Testis (tissue), 3 donors: ENCODE data around the gene ATXN7L3. TPM values are rescaled to one million over a fixed set of nuclear protein-coding genes. Genes with fewer than 3 reads are reported as not detected.

Source experiments
- DNase-seq: peaks from one replicate; pipeline ENCODE4 v3.0.0-alpha.2; 2019
- H3K27ac ChIP-seq, 2 donors: fragments of 200-600 bp; sonication (generic); one replicate each; pipeline ENCODE4 v1.5.1; 2019
- H3K27me3 ChIP-seq: fragments of 200-600 bp; sonication (generic); one replicate; pipeline ENCODE4 v1.5.1; 2019
- H3K36me3 ChIP-seq: fragments of 200-600 bp; sonication (generic); one replicate; pipeline ENCODE4 v1.5.1; 2017; ENCODE audit warnings: low read depth; ENCODE audit errors: missing control alignments
- H3K4me1 ChIP-seq: fragments of 200-600 bp; sonication (generic); one replicate; pipeline ENCODE4 v1.5.1; 2019
- H3K4me3 ChIP-seq, 2 donors: fragments of 200-600 bp; sonication (generic); one replicate each; pipeline ENCODE4 v1.5.1; 2017 to 2019
- H3K9me3 ChIP-seq: fragments of 200-600 bp; sonication (generic); one replicate; pipeline ENCODE4 v1.5.1; 2017
- POLR2A ChIP-seq: fragments of 450-650 bp; IDR thresholded peaks from one replicate; pipeline ENCODE4 v1.6.1; 2017; ENCODE audit warnings: antibody characterized with exemption, mild to moderate bottlenecking, moderate library complexity
- WGBS, 2 donors: methylation state at CpG; one replicate each; pipeline ENCODE4 v1.1.5; 2018; 5-methylcytosine and 5-hydroxymethylcytosine counted together
- intact Hi-C: fragments of 100-400 bp; cut with DNase I; formaldehyde crosslinking; loops from one replicate; pipeline ENCODE4 v1.15.1; 2023; ENCODE audit warnings: low total_unique reads
- polyA plus RNA-seq: library from polyadenylated mRNA; stranded (reverse); fragments of 350-450 nt; fragmentation: Illumina TruSeq; extraction: RNeasy Lipid Tissue Mini Kit (QIAGEN cat#74804); gene quantifications from one replicate; pipeline ENCODE4 v1.2.3, GENCODE V29; 2014; ENCODE audit warnings: low read depth, low replicate concordance; ENCODE audit not compliant: insufficient read depth
- total RNA-seq, 2 donors: library from RNA; depleted of rRNA; stranded (reverse); fragments of >200 nt; gene quantifications; one replicate each; pipeline ENCODE4 v1.2.3, GENCODE V29; 2016
- TF ChIP-seq, protein P1 (sequence below), 3 experiments: fragments of 450-650 bp in 2 of 3; fragments of 200-600 bp in 1 of 3; sonication (generic) in 1 of 3; IDR thresholded peaks; one replicate each; pipeline ENCODE4 v1.5.1; 2016 to 2019; ENCODE audit warnings: antibody characterized with exemption in 3 of 3, mild to moderate bottlenecking in 2 of 3, moderate library complexity in 1 of 3

ATXN7L3 gene
- total and polyA plus RNA-seq, 3 donors from 2014 or later = 76.5 to 101 (median 100) TPM

DNA sequence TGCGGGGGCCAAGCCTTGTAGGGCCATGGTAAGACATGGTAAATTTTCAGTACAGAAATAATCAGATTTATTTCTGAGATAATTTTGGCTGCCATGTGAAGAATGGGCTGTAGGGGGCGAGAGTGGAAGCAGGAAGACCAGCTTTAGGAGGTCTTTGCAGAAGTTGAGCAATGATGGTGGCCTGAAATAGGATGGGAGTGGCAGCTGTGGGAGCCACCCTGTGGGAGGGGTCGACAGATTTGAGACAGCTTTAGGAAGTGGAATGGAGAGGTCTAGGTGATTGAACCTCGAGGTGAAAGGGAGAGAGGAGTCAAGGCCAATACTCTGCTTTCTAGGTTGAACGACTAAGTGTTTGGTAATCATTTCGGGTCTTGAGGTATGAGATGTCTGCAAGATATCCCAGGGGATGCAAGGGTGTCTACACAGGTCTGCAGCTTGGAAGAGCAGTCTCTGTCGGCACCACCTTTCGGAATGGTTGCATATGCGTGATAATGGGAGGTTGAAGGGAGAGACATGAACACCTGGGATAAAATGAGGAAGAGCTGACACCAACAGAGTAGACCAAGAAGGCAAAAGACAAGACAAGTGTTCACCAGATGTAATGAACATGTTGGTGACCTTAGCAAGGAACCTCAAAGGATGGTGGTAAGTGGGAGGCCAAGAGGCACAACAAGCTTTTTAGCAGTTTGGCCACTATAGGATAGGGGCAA lies 4.2 kb upstream of the ATXN7L3 start:
- WGBS, 2 donors = 66 to 69% methylated on average over 9 of the region's 9 CpGs
- Histone ChIP-seq H3K4me3 (no peak overlapping the region), H3K9me3 (no peaks in the 10 kb centered on the region), H3K27ac (no peak overlapping the region), H3K27me3 (no peaks in the 10 kb centered on the region), H3K4me1 (no peaks in the 10 kb centered on the region), H3K36me3 (peaks cover 5% of the 10 kb centered on the region)
- TF ChIP-seq POLR2A = no peak
- TF ChIP-seq, protein P1, sequence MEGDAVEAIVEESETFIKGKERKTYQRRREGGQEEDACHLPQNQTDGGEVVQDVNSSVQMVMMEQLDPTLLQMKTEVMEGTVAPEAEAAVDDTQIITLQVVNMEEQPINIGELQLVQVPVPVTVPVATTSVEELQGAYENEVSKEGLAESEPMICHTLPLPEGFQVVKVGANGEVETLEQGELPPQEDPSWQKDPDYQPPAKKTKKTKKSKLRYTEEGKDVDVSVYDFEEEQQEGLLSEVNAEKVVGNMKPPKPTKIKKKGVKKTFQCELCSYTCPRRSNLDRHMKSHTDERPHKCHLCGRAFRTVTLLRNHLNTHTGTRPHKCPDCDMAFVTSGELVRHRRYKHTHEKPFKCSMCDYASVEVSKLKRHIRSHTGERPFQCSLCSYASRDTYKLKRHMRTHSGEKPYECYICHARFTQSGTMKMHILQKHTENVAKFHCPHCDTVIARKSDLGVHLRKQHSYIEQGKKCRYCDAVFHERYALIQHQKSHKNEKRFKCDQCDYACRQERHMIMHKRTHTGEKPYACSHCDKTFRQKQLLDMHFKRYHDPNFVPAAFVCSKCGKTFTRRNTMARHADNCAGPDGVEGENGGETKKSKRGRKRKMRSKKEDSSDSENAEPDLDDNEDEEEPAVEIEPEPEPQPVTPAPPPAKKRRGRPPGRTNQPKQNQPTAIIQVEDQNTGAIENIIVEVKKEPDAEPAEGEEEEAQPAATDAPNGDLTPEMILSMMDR (IDR thresholded peaks at IDR 0.05) = peak; percentile 29 to 53 (median 50)
- intact Hi-C loops = no loop called here
- DNase-seq = no peak

DNA sequence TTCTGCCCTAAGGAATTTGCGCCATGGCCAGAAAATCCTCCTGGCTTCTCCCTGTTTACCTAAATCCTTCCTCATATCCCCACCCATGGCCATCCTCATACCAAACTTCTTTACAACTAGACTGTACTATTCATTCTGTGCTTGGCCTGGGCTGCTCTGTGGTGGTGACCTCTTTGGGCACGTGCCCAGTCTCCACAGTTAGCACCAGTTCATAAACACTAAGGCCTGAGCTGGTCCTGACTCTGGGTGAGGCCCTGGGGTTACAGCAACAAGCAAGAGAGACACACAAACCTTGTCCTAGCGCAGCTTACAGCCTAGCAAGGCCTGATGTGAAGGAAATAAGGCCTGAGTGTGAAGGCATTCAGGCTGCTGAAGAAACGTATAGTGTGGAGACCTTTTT lies 3.1 kb upstream of the ATXN7L3 start:
- TF ChIP-seq POLR2A = no peak
- TF ChIP-seq, protein P1 (IDR thresholded peaks at IDR 0.05) = no peak
- Histone ChIP-seq H3K4me1 (peaks cover 11% of the 10 kb centered on the region), H3K36me3 (no peaks in the 10 kb centered on the region), H3K27me3 (no peaks in the 10 kb centered on the region), H3K4me3 (no peak overlapping the region), H3K27ac (no peak overlapping the region), H3K9me3 (no peaks in the 10 kb centered on the region)
- 79 to 94% methylated on average over 4 of the region's 4 CpGs for WGBS, 2 donors
- no peak for DNase-seq
- intact Hi-C loops = no loop called here

- Histone ChIP-seq H3K27ac (peak overlapping the region; percentile 97 to 100), H3K36me3 (no peaks in the 10 kb centered on the region), H3K4me3 (peak overlapping the region; percentile 94 to 100), H3K9me3 (no peaks in the 10 kb centered on the region), H3K27me3 (no peaks in the 10 kb centered on the region), H3K4me1 (peaks cover 16% of the 10 kb centered on the region)
- TF ChIP-seq POLR2A = no peak
- TF ChIP-seq, protein P1 (IDR thresholded peaks at IDR 0.05) = no peak
- intact Hi-C loops = no loop called here
- 3 to 5% methylated on average over 21 to 36 of the region's 36 CpGs for WGBS, 2 donors
- peak; percentile 41 for DNase-seq
Measured at GRCh38 chr17:44200478-44201155, 933 bp upstream of the ATXN7L3 start.

GRCh38 chr17:44198721-44199552 lies 747 bp downstream of the ATXN7L3 start:
- H3K27ac ChIP-seq = peak overlapping the region; percentile 97 to 100
- intact Hi-C loops = no loop called here
- TF ChIP-seq, protein P1 (IDR thresholded peaks at IDR 0.05) = no peak
- no peak for TF ChIP-seq POLR2A
- DNase-seq = peak; percentile 58
- H3K4me3 ChIP-seq = peak overlapping the region; percentile 94 to 100
- H3K27me3 ChIP-seq = no peaks in the 10 kb centered on the region
- no peaks in the 10 kb centered on the region for H3K36me3 ChIP-seq
- peaks cover 16% of the 10 kb centered on the region for H3K4me1 ChIP-seq
- WGBS, 2 donors = 1% methylated on average over 38 of the region's 68 CpGs; no CpG with 5 or more reads in 1 of the 2 donors
- no peaks in the 10 kb centered on the region for H3K9me3 ChIP-seq
